Measurements from ENCODE around the gene SH3BP1.

The SH3BP1 gene

GRCh38 chr22:37659066-37659896 is 19.8 kb downstream of the SH3BP1 start:
- peak in 1 of 2 donors; percentile 32 for DNase-seq

GRCh38 chr22:37659897-37660708 is 20.6 kb downstream of the SH3BP1 start:
- no peak for DNase-seq

GRCh38 chr22:37660709-37661045 is 21.2 kb downstream of the SH3BP1 start:
- no peak for DNase-seq

- peak; percentile 34 to 50 for DNase-seq
These were observed 21.9 kb downstream of the SH3BP1 start for GRCh38 chr22:37661160-37661924.

- no peak for DNase-seq
These were observed 22.6 kb downstream of the SH3BP1 start for GRCh38 chr22:37662039-37662438.

GRCh38 chr22:37663521-37664140 is 24.2 kb downstream of the SH3BP1 start:
- no peak for DNase-seq

- DNase-seq: no peak
These were observed 25.0 kb downstream of the SH3BP1 start for GRCh38 chr22:37664249-37665101.

- DNase-seq: no peak
These were observed 26.0 kb downstream of the SH3BP1 start for GRCh38 chr22:37665487-37665886.

- no peak for DNase-seq
These were observed 30.1 kb downstream of the SH3BP1 start for GRCh38 chr22:37669586-37669985.

- peak; percentile 25 for DNase-seq
These were observed 32.9 kb downstream of the SH3BP1 start for GRCh38 chr22:37672206-37672919.

GRCh38 chr22:37672920-37673455 is 33.5 kb downstream of the SH3BP1 start:
- no peak for DNase-seq

GRCh38 chr22:37674248-37674647 is 34.8 kb downstream of the SH3BP1 start:
- DNase-seq: no peak

- DNase-seq: peak; percentile 72 to 80
These were observed 35.8 kb downstream of the SH3BP1 start, which contains the start of gene LGALS1 for GRCh38 chr22:37674951-37675929. Gene LGALS1, plus strand, starts transcription at chr22:37675636. Its CDS starts 67 bp downstream, at chr22:37675703.

- peak; percentile 34 to 46 for DNase-seq
These were observed 36.7 kb downstream of the SH3BP1 start for GRCh38 chr22:37675930-37676735.

GRCh38 chr22:37676736-37677492 is 37.4 kb downstream of the SH3BP1 start:
- DNase-seq: peak; percentile 94 to 95

GRCh38 chr22:37677493-37677974 is 38.1 kb downstream of the SH3BP1 start:
- no peak for DNase-seq

GRCh38 chr22:37678372-37678771 is 38.9 kb downstream of the SH3BP1 start:
- DNase-seq: no peak

- DNase-seq: no peak
These were observed 40.2 kb downstream of the SH3BP1 start for GRCh38 chr22:37679670-37680069.
